HL-60/S4 treated with phorbol 12-myristate 13-acetate at 8.2 ng/mL for 4 days and 3 days (cell line): ENCODE measurements around the gene UBE2G2.

ENCODE experiments used
- in situ Hi-C: fragments of 300-500 bp; cut with MboI; formaldehyde crosslinking; loops from 2 replicates; pipeline ENCODE4 v1.15.0; 2022; ENCODE audit warnings: low sequenced_read_pairs

UBE2G2 gene

GRCh38 chr21:44734841-44735240 is 66.8 kb downstream of the UBE2G2 start:
- in situ Hi-C loops, result no loop called here

GRCh38 chr21:44734026-44734745 is 67.4 kb downstream of the UBE2G2 start:
- in situ Hi-C loops, result no loop called here

- in situ Hi-C loops, result no loop called here
Observed at GRCh38 chr21:44732956-44733355, 68.7 kb downstream of the UBE2G2 start.

DNA sequence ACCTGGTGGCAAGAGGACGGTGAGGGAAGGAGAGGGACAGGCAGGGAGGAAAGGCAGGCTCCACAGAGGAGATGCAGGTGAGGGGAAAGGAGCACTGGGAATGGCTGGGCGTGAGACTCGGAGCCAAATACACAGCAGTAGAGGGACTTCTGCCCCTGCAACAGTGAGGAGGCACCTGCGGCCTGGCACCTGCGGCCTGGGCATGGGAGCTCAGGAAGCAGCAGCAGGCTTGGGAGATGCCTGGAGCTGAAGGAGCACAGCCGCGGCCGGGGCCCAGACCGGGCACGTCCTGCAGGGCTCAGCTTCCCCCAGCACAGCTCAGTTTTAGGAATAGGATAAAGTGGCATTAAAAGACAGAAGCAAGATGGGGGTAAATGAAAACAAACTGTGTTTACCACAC is 69.4 kb downstream of the UBE2G2 start:
- in situ Hi-C loops, result no loop called here

DNA sequence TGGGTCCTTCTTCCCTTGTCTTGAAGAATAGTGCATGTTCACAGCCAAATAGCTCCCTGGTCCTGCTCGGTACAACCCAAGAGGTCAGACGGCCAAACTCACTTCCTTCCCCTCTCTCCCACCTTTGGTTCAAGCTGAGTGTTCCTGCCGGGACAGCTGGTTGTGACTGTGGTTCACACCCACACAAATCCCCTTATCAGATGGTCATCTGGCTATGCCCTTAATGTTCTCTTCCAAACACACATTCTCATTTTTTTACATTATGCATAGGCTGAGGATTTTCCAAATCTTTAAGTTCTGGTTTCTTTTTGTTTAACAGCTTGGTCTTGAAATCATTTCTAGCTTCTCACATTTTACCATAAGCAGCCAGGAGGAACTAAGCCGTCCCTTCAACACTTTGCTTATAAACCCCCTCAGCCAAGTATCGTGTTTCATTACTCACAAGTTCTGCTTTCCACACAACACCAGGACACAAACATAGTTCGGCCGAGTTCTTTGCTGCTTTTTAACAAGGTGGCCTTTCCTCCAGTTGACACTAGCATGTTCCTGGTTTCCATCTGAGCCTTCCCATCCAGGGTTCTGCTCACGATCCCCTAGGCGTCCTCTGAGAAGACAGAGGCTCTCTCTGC is 70.6 kb downstream of the UBE2G2 start:
- in situ Hi-C loops, result no loop called here

GRCh38 chr21:44730028-44730395 is 71.6 kb downstream of the UBE2G2 start:
- in situ Hi-C loops, result no loop called here

DNA sequence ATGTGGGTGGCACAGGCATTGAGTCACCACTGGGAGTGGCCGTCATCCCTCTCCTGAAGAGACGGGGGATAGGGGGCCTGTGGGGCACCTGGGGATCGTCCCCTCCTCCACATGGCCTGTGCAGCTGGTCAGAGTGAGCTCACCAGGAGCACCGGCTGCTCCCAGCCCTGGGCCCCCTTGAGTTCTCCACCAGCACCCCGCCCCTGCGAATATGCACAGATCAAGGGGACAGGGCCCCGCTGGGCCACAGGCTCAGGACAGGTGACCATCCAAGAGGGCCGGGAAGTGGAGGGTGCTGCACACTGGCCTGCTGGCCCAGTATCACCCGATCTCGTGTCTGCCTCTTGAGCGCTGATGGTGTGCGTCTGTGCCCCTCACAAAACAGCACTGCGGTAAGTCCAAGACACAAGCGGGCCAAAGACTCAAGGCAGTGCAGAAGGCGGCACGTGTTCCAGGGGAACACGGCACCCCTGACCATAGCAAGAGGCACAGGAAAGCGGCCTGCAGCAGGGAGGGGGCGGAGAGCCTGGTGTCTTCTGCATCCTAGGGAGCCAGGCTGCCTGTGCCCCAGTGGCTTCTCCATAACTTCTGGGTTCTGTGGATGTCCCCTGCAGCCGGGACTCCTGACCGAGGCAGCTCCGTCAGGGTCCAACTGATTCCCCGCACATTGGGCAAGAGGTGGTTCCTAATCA is 72.1 kb downstream of the UBE2G2 start:
- in situ Hi-C loops, result no loop called here

DNA sequence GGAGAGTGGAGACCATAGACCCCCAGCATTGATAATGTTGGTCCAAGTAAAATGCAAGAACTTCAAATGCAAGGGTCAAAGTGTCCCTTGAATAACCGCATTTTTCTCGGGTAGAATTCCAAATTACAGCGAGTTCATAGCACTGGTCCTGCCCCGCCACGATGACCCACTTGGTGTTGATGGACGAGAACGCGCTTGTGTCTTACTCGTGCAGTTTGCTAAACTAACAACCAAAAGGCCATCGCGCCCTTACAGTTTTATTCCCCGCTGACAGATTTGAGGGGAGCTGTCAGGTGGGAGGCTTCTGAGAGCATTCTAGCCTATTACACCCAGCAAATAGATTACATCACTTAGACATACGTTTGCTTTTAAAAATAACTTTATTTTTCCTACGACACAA is 72.9 kb downstream of the UBE2G2 start:
- in situ Hi-C loops, result no loop called here

GRCh38 chr21:44727757-44728156 is 73.9 kb downstream of the UBE2G2 start:
- in situ Hi-C loops, result no loop called here

- in situ Hi-C loops, result no loop called here
Observed at GRCh38 chr21:44727321-44727720, 74.3 kb downstream of the UBE2G2 start.

- in situ Hi-C loops, result no loop called here
Observed at GRCh38 chr21:44726826-44727225, 74.8 kb downstream of the UBE2G2 start.

DNA sequence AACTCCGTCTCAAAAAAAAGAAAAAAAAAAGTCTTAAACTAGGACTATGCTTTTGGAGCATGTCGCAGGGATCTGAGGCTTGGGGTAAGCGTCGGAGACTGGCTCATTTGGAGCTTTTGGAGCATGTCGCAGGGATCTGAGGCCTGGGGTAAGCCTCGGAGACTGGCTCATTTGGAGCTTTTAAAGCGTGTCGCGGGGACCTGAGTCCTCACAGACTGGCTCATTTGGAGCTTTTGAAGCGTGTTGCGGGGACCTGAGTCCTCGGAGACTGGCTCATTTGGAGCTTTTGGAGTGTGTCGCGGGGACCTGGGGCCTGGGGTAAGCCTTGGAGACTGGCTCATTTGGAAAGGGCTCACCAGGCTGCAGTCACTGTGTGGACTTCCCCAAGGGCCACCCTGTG is 76.7 kb downstream of the UBE2G2 start:
- in situ Hi-C loops, result no loop called here

DNA sequence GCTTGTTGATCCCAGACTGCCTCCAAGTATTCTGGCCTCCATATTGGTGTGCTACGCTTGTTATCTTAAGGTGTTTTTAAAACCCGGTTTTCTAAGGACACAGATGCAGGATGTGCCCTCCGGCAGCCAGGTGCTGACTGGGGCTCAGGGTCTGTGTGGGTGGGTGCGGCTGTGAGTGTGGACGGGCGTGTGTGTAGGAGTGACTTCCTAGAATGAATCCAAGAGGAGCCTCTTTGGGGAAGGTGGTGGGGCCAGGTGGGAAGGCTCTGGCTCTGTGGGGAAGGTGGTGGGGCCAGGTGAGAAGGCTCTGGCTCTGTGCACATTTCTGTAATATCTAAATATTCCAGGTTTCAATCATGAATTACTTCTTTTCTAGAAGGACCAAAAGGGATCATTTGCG is 77.4 kb downstream of the UBE2G2 start:
- in situ Hi-C loops, result no loop called here

DNA sequence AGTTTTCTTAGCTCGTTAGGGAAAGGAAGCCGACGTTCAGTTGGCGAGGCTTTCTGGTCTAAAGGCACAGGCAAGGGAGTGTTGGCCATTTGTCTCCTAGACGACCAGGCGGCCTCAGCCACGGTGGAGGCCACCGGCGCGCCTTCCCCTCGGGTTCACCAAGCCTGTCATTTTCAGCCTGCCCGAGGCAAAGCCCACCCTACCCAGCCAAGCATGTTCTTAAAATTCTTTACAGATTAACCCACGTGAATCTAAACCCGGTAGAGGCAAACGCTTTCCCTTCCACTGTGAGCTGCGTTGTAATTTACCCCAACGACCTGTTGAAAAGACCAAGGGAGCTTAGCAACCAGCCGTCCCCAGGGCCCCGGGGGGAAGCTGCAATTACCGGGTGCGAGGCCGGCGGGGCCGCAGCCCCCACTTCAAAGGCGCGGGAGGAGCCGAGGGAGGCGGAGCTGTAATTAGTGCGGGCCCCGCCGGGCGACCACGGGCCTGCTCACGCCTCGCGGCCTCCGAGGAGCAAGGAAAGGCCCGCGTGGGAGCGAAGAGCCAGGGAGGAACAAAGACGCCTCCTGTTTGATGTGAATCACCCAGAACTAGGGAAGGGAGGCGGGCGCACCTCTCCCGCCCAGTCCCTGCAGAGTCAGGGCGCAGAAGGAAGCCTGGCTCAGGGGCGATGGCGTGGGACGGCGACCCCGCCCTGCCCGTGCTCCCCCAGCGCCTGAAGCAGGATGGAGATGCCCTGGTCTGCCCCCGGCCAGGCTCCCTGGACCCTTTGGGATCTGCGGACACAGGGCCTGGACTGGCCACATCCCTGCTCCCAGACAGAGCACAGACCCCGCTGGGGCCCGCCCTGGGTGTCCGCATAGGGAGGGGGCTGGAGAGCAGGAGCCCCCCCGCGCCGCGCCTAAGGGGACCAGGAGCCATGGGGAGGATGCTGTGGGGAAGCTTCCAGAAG is 78.2 kb downstream of the UBE2G2 start:
- in situ Hi-C loops, result no loop called here

GRCh38 chr21:44722731-44723130 is 78.9 kb downstream of the UBE2G2 start:
- in situ Hi-C loops, result no loop called here

- in situ Hi-C loops, result no loop called here
Observed at GRCh38 chr21:44720170-44720569, 81.5 kb downstream of the UBE2G2 start.
